CD4-positive, alpha-beta T cell treated with Interleukin-21 for 1 hour (primary cell): ENCODE data around the gene SNRPB2.
A peak's percentile ranks its signal among the peaks of the same experiment; 100 is the strongest.

Experiments used
- DNase-seq: peaks from one replicate; pipeline ENCODE4 v3.0.0-alpha.2; 2020

SNRPB2 gene

GRCh38 chr20:16740365-16741072 lies 10.7 kb downstream of the SNRPB2 start:
- DNase-seq: no peak

DNA sequence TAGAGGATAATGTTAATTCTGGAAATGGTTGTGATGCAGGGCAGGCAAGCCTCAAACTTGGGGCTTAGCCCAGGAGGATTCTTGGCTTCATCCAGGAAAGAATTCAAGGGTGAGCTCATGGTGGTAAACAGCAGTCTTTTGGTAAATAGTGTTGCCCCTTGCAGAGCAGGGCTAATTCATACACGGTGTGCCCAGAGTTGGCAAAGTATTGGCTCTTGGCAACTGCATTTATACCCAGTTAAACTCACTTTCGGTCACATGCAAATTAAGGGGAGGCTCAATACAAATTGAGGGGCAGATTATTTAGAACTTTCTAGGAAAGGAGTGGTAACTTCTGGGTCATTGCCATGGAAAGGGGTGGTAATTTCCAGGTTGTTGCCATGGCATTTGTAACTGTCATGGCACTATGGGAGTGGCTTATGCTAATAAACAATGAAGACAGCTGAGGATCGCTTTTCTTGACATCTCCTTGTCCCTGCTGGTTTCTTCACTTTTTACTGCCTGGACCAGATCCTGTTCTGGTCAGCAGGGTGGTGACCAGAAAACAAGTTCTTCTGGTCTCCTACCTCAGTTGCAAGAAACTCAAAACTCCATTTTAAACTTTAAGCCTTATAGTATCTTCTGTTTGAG lies 14.5 kb downstream of the SNRPB2 start:
- no peak for DNase-seq

- DNase-seq: no peak
Measured at GRCh38 chr20:16745204-16745603, 15.4 kb downstream of the SNRPB2 start.

DNA sequence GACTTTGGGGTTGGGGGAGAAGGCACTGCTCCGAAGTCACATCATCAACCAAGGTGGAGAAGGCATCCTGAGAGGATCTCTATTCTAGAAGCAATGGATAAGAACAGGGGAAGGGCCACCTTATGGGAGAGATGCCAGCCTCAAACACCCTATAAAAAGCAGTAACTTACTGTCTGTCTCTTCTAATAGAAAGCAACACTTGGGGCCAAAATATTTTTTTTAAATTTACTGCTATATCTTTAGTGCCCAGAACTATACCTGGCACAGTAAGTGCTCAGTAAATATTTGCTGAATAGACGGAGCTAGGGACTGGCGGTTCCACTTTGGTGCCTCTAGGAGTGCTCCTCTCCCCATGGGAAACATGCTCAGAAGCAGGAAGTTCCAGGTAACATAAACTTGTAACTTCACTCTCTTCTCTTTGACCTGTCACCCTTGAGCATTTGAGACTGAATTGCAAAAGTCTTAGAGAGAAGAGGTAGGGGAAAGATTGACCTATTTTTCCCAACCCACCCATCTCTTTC lies 17.5 kb downstream of the SNRPB2 start:
- DNase-seq: no peak

DNA sequence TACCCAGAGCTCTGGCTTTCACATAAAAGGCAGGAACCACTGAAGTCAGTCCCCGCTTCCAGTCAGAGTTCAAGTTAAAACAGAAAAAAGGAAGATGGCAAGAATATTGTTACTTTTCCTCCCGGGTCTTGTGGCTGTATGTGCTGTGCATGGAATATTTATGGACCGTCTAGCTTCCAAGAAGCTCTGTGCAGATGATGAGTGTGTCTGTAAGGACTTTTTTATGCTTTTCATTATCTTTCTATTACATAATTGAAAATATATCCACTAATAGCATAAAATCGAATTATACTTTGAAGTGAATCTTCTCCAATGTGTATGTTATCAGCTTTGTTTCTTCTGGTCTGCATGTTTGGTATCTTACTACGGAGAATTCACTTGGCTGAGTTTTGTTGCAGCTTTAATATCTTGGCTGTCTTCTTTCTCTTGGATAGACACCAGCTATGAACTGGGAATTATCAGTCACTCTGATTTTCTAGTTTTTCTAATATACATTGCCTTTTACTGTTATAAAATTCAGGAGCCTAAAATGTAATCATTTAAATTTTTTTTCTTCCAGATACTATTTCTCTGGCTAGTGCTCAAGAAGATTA lies 18.6 kb downstream of the SNRPB2 start, which contains the start of gene OTOR:
Gene OTOR (plus strand): TSS at position 51 of the 593 bp plus-strand sequence. CDS start 44 bp downstream, at position 95.
- no peak for DNase-seq

DNA sequence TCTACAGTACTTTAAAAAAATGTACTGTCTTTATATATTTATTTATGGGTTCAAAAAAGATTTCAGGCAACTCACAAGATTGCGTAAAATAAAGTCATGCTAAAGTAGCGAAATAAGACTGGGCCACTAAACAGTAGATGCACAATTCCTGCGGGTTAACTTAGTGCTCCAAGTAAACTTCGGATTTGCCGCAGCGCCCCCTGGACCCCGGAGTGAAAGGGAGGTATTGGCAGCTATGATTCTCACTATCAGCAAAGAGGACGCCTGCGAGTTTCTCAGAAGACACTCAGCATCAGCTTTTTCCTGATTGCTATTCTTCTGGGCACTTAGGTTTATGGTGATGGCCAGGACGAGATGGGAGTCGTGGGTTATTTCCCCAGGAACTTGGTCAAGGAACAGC lies 19.7 kb downstream of the SNRPB2 start:
- no peak for DNase-seq

DNA sequence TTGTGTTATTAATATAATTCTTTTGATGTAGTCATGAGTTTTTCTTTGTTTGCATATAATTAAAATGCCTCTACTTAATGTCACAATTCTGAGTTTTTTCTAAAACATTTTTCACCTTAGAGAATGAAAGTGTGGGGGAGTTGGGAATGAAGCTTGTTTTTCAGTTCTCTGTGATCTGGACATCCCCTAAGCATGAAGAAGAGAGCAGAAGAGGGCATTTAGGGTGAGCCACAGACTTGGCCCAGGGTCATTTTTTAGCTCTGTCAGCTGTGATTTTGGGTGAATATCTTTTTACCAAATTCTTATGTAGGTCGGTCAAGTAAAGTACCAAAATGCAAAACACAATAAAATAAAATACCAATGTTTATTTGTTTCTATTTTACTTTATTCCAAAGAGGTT lies 22.3 kb downstream of the SNRPB2 start:
- DNase-seq: no peak

DNA sequence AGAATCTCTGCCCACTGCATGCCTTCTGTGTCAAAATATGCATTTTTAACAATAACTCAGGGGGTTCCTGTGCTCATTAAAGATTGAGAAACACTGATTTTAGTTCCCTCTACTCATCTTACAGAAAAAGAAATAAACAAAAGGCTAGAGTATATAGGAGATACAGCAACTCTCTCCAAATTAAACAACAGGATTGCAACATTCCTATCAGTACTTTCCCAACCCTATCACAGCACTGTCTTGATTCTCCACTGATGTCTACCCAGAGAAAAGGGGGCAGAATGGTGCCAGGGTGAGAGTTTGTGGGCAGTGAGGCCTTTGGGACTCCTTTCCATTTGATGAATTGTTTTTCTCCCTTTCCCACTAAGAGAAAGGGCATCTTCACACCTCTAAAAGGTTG lies 23.1 kb downstream of the SNRPB2 start:
- DNase-seq: no peak

DNA sequence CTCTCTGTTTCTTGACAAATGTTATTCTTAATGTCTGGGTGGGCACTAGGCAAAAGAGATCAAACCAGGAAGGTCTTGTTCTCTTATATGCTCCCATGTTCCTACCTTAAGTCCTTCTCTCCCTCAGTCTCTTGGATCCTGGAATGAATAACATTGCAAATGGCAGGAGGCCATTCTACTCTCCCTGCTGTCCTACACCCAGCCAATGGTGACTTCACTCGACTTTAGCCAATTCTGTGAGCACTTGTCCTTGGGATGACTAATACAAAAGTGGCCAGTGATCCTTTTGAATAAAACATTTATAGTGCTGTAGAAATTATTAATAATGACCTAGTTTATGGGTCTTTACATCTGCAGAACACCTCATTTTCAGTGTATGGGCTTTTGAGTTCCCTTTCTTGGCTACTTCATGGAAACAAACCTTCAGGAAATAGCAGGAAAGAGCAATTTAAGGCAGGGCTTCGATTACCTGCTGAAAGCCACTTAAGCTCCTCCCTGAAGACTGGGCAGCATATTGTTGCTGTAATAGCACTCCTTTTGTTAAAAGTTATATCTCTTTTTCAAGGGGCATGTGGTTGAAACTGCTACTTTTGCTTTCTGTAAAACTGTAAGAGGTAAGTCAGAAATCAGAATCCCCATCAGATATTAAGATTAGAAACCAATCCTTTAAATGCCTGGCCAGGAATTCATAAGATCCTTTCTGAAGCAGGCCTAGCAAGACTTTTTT lies 28.8 kb downstream of the SNRPB2 start:
- DNase-seq: no peak

DNA sequence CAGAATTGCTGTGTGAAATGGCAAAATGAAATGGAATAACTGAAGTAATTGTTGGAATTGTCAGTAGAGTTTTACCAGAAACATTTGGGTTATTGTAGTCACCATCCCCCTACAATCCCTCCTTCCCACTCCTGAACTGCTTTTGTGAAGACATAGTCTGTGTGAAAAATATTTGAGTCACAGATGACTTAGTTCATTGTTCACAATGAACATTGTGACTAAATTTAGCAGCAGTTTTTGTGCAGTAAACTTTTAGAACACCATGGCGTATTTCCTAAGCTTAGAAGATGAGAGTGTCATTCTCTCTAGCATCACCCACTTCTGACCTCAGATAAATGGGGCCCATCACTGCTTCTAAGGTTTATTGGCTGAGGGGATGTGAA lies 29.3 kb downstream of the SNRPB2 start:
- no peak for DNase-seq

DNA sequence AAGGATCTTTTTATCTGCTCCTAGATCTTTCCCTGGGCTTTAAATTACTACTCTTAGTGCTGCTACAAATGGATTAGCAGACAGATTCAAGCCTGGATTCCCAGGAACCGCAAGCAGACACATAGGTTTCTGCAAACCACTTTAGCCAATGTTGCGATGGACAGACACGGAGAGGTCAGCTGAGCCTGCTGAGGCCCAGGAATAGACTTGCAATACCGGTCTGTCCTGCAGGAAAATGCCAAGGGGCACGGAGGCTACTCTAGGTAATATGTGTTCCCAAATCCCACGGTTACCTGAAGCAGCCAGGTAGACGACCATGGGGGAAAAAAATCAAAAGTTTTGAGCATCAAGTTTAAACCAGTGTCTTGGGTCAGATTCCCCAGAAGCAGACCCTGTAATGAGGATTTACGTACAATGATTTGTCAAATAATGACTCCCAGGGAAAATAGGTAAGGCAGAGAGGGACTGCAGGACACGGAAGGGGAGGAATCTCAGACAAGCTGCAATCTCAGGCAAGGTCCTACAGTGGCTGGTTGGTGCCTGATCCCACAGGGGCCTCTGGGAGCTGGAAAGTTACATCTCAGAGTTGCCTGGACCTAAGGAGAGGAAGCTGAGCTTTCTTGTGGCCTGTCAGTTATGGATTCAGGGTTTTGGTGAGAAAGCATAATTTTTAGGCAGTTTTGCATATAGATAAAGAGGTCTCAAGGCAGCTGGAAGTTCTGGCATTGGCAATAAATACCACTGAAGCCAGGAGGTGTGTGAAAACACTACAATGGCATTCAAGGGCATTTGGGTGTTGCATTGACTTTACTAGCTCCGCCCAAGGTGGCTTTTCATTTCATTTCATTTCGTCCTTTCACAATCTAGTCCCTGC lies 30.8 kb downstream of the SNRPB2 start:
- DNase-seq: no peak

DNA sequence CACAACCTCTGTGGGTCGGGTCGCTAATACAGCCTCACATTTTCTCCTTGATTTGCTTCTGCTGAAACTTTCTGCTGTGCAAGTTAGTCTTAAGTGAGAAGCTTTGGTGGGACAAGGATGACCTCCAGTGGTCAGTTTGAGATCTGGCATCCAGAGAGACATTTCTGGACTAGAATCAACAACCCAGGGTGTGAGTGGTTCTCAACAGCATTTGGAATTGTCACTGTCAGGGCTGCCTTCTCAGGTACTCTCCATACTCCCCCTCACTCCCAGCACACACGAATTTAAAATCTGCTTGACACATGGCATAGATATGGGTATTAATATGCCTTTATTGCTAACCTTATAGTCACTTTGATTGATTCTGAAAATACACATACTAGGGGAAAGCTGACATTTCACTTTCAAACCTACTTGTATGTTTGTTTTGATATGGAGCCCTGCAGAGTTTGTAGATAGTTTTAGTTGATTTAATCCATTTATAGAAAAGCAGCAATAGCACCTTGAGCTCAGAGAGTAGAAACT lies 31.5 kb downstream of the SNRPB2 start:
- peak; percentile 60 for DNase-seq

DNA sequence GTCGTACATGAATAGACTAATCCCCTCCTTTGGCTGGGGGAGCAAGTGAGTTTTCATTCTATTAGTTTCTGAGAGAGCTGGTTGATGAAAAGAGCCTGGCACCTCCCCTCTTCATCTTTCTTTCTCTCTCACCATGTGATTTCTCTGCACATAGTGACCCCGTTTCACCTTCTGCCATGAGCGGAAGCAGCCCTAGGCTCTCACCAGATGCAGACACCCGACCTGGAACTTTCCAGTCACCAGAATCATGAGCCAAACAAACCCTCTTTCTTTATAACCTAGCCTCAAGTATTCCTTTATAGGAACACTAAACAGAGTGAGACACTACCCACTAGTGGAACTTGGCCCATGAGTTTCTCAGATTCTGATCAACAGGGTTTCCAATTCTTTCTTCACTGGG lies 34.7 kb downstream of the SNRPB2 start:
- no peak for DNase-seq

- DNase-seq: no peak
Measured at GRCh38 chr20:16771213-16771612, 41.4 kb downstream of the SNRPB2 start.

- DNase-seq: no peak
Measured at GRCh38 chr20:16775961-16776360, 46.1 kb downstream of the SNRPB2 start.

GRCh38 chr20:16777126-16777525 lies 47.3 kb downstream of the SNRPB2 start:
- no peak for DNase-seq

- no peak for DNase-seq
Measured at GRCh38 chr20:16778159-16778558, 48.3 kb downstream of the SNRPB2 start.

DNA sequence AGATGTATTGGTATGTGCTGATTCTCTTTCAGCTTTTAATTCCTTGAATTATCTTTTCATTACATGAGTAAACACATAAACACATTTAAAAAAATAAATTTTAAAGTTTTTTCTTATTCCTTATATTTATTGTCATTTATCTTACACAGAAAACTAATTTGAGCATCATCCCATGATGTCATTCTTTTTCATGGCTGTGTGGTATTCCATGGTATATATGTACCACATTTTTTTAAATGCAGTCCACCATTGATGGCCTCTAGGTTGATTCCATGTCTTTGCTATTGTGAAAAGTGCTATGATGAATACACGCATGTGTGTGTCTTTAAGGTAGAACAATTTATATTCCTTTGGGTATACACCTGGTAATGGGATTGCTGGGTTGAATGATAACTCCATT lies 51.7 kb downstream of the SNRPB2 start:
- no peak for DNase-seq

DNA sequence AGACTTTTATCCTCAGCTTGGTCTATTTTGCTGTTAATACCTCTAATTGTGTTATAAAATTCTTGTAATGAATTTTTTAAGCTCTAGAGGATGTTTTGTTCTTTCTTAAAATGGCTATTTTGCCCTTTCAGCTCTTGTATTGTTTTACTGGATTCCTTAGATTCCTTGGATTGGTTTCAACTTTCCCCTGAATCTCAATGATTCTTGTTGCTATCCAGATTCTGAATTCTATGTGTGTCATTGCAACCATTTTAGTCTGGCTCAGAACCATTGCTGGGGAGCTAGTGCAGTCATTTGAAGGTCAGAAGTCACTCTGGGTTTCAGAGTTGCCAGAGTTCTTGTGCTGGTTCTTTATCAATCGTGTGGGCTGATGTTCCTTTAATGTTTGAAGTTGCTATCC lies 55.4 kb downstream of the SNRPB2 start:
- DNase-seq: no peak
